NCI-H2107 treated with DMSO at 0.1 percent for 48 hours (cell line): Measurements from ENCODE around the gene LRBA.
"Not testable (repeated sequence)": the region's sequence is repeated elsewhere in the genome, so short reads cannot be mapped to it uniquely, and the experiment has no call there.

ENCODE experiments used
- DNase-seq: peaks from one replicate; lab custom pipeline; 2025; ENCODE audit not compliant: unreplicated experiment; lab: John Stamatoyannopoulos, UW

LRBA gene, protein sequence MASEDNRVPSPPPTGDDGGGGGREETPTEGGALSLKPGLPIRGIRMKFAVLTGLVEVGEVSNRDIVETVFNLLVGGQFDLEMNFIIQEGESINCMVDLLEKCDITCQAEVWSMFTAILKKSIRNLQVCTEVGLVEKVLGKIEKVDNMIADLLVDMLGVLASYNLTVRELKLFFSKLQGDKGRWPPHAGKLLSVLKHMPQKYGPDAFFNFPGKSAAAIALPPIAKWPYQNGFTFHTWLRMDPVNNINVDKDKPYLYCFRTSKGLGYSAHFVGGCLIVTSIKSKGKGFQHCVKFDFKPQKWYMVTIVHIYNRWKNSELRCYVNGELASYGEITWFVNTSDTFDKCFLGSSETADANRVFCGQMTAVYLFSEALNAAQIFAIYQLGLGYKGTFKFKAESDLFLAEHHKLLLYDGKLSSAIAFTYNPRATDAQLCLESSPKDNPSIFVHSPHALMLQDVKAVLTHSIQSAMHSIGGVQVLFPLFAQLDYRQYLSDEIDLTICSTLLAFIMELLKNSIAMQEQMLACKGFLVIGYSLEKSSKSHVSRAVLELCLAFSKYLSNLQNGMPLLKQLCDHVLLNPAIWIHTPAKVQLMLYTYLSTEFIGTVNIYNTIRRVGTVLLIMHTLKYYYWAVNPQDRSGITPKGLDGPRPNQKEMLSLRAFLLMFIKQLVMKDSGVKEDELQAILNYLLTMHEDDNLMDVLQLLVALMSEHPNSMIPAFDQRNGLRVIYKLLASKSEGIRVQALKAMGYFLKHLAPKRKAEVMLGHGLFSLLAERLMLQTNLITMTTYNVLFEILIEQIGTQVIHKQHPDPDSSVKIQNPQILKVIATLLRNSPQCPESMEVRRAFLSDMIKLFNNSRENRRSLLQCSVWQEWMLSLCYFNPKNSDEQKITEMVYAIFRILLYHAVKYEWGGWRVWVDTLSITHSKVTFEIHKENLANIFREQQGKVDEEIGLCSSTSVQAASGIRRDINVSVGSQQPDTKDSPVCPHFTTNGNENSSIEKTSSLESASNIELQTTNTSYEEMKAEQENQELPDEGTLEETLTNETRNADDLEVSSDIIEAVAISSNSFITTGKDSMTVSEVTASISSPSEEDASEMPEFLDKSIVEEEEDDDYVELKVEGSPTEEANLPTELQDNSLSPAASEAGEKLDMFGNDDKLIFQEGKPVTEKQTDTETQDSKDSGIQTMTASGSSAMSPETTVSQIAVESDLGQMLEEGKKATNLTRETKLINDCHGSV (N-terminal part only)

GRCh38 chr4:151014521-151015458 is at the start of gene LRBA:
TSS of gene LRBA (minus strand) at chr4:151015284. CDS start at chr4:151014642, 642 bp downstream.
- DNase-seq = peak; percentile 53

GRCh38 chr4:151063143-151063542 is 48.1 kb upstream of the LRBA start:
- DNase-seq = not testable (repeated sequence)

- DNase-seq = no peak
Measured at GRCh38 chr4:151055539-151055938, 40.5 kb upstream of the LRBA start.

DNA sequence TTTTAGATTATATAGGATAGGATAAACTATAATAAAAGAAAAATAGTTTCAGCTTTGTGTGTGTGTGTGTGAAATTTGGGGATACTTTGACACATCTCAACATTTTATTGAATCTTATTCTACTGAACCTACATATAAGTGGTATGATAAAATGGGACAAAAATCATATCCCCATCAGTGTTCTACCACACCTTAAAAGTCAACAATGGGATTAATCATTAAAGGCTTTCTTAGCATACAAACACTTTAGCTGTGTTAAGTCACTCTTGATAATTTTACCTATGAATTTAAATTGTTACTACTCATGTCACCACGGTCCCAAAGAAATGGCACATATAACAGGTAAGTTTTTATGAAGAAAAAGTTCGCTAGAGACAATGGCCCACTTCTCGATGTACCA is 37.7 kb upstream of the LRBA start:
- DNase-seq = no peak

DNA sequence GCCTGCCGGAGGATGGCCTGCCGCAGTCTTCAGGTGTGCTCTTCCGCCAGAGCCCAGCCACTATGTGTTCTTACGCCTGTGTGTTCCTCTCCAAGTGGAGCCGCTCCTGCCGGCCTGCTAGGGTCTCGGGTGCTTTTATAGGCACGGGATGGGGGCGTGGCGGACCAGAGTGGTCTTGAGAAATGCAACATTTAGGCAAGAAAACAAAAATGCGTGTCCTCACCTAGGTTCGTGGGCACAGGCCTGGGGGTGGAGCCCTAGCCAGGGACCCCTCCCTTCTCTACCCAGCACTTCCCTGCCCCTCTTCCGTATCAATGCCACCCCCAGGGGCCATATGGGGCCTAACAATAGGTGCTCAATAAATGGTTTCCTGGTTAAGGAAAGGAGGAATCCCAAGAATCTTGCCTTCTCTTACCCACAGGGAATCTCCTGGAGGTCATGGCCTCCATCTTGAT is 34.4 kb upstream of the LRBA start:
- no peak for DNase-seq

DNA sequence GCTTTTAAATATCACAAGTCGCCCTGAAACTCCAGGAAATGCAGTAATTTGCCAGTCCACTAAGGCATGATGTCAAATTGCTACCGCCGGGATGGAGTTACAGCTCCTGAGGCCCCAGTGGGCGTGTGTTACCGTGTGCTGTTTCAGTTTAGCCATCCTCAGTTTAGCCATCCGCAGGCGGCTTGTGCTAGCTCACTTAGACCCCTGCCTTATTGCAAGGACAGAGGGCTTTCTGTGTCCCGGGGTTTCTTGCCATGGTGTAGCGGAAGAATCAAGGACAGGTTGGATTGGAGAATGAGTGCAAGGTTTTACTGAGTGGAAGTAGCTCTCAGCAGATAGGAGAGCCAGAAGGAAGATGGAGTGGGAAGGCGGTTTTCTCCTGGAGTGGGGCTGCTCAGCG is 33.8 kb upstream of the LRBA start:
- DNase-seq = no peak

DNA sequence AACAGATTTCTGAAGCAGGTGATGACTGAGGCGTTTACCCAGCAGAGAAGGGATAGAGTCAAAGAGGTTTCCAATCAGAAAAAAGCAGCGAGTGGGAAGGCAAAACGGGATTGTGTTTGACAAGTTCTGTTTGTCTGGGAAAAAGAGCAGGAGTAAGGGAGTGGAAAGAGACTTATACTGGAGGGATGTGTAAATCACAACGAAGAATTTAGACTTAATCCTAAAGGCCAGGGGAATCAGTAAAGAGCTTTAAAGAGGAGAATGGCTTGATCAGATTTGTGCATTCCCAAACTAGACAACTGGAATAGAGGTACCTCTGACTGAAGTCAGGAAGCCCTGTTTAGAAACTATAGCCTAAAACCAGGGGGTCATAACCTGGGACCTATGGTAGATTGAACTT is 31.5 kb upstream of the LRBA start:
- DNase-seq = no peak

DNA sequence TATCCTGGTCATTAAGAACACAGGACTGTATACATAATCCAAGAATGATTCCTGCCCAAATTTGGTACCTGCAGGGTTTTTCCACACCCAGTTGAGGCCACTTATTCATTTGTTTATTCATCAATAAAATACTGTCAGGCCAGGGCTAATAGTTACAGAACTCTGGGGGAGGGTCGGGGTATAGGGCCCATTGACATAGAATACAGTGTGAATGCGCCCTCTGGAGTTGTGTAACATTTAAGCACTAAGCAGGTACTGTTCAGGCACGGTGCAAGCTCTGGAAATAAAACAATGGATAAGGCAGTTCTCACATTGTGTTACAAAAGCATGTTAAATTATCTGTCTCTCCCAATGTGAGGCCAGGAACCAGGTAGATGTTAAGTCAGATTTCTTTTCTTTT is 30.8 kb upstream of the LRBA start:
- peak; percentile 39 for DNase-seq

- DNase-seq = no peak
Measured at GRCh38 chr4:151043803-151044515, 28.9 kb upstream of the LRBA start.

DNA sequence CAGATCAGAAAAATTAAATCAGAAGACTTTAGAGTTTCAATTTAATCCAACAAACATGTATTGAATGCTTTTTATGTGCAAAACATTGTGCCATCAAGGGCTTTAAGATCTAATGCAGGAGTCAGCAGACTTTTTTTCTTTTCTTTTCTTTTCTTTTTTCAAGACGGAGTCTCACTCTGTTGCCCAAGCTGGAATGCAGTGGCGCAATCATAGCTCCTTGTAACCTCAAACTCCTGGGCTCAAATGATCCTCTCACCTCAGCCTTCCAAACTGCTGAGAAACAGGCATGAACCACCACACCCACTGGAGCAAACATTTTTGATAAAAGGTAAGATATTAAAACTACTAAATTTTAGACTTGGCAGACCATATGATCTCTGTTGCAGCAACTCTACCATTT is 24.6 kb upstream of the LRBA start:
- DNase-seq = no peak

GRCh38 chr4:151038452-151039157 is 23.5 kb upstream of the LRBA start:
- DNase-seq = no peak

GRCh38 chr4:151035911-151036310 is 20.8 kb upstream of the LRBA start:
- DNase-seq = peak; percentile 5

DNA sequence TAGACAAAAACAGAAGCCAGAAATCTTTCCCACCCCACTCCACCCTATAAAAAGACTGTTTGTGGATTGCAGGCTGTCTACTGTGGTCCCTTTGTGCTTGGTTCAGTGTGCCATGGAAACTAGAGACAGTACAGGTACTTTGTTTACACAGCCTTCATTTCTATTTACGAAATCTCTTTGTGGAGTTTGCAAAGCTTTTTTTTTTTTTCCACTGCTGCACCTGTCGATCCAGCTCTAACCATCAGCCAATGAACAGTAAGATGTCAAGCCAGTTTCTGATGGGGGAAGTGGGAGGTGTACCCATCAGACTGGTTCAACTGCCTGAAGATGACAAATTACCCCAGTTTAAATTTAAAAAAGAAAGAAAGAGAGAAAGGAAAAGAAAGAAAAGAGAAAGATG is 20.2 kb upstream of the LRBA start:
- peak; percentile 95 for DNase-seq

DNA sequence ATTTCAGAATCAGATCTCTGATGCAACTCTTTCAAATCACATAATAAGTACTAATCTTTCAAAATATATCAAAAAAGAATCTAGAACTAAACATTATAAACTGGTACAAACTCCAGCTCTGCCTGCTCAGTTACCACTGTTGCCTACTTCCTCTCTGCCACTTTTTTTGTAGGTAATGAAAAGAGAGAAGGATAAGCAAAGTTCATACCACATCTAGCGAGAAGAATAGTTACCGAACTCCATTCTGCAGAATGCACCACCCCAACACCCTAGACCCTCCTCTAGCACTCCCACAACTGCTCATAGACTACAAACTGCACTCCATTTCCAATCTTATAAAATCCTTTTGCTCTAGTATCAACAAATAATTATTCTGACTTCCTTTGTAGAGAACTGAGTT is 19.7 kb upstream of the LRBA start:
- no peak for DNase-seq

DNA sequence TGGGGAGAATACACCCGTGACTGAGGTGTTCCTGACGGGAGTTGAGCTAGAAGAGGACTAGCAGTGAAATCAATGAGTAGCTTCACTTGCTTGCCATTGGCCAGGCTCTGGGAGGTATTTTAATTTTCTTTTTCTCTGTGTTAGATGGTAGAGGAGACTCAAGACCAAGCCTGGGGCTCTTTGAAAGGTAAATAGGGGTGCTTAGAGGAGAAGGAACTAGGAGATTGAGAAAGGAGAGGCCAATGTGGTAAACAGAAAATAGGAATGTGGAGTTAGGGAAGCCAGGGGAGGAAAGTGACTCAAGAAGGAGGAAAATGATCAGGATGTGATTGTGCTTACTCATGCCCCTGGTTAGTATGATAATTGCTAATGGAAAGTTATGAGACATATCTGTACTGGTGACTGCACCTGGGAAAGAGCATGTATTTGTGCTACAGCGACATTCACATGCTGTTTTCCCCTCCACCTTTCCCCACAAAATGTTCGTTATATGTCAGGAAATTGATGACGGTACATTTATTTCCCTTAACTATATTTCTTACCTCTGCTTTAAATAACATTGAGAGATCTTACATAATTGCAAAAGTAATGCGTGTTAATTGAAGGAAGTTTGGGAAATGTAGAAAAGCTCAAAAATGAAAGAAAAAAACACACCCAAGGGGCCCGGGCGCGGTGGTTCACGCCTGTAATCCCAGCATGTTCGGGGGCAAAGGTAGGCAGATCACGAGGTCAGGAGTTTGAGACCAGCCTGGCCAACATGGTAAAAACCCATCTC is 16.9 kb upstream of the LRBA start:
- DNase-seq = no peak

- no peak for DNase-seq
Measured at GRCh38 chr4:151029537-151029936, 14.5 kb upstream of the LRBA start.

DNA sequence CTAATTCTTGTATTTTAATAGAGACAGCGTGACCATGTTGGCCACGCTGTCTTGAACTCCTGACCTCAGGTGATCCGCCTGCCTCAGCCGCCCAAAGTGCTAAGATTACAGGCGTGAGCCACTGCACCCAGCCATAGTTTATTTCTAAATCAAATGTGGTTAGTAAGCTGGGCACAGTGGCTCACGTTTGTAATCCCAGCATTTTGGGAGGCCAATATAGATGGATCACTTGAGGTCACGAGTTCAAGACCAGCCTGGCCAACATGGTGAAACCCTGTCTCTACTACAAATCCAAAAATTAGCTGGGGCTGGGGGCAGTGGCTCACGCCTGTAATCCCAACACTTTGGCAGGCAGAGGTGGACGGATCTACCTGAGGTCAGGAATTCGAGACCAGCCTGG is 13.9 kb upstream of the LRBA start:
- not testable (repeated sequence) for DNase-seq

DNA sequence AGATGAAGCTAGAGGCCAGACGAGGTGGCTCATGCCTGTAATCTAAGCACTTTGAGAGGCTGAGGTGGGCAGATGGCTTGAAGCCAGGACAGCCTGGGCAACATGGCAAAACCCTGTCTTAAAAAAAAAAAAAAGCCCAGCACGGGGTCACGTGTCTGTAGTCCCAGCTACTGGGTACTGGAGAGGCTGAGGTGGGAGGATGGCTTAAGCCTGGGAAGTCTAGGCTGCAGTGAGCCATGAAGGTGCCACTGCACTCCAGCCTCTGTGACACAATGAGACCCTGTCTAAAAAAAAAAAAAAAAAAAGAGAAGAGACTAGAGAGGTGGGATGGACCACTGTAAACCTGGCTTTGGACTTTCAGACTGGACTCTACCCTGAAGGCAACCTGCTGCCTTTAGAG is 10.7 kb upstream of the LRBA start:
- DNase-seq = no peak
